Ovary (tissue), 3 donors: ENCODE data around the gene SAMMSON.

Source experiments
- POLR2A ChIP-seq: fragments of 450-650 bp; IDR thresholded peaks from one replicate; pipeline ENCODE4 v1.6.1; 2017; ENCODE audit warnings: antibody characterized with exemption, mild to moderate bottlenecking, moderate library complexity
- TF ChIP-seq, protein P1 (sequence below), 3 donors: fragments of 450-650 bp in 2 of 3; fragments of 200-600 bp in 1 of 3; IDR thresholded peaks; one replicate each; pipeline versions ENCODE4 v1.5.1 to v1.8.0; 2016 to 2022; ENCODE audit warnings: antibody characterized with exemption in 3 of 3, mild to moderate bottlenecking in 1 of 3
- donor health status: DM: no; HTN: no; CAD: no.

DNA sequence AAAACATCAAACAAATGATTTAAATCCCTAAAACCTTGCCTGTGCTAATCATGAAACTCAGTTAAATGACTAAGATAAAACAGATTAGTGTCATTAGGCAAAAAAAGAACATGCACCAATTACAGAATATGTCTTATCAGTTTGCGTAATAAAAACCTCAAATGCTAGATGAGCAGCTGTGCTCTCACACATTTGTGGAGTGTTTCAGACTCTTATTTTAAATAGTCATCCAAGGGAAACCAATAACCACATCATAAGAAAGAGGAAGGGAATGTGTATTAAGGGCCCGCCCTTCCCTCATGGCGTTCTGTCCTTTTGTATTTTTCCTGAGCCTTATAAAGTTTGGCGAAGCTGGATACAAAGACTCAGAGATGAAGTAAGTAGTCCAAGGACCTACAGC, 6.6 kb downstream of the SAMMSON start:
- TF ChIP-seq, protein P1, sequence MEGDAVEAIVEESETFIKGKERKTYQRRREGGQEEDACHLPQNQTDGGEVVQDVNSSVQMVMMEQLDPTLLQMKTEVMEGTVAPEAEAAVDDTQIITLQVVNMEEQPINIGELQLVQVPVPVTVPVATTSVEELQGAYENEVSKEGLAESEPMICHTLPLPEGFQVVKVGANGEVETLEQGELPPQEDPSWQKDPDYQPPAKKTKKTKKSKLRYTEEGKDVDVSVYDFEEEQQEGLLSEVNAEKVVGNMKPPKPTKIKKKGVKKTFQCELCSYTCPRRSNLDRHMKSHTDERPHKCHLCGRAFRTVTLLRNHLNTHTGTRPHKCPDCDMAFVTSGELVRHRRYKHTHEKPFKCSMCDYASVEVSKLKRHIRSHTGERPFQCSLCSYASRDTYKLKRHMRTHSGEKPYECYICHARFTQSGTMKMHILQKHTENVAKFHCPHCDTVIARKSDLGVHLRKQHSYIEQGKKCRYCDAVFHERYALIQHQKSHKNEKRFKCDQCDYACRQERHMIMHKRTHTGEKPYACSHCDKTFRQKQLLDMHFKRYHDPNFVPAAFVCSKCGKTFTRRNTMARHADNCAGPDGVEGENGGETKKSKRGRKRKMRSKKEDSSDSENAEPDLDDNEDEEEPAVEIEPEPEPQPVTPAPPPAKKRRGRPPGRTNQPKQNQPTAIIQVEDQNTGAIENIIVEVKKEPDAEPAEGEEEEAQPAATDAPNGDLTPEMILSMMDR (IDR thresholded peaks at IDR 0.05) = no peak
- no peak for TF ChIP-seq POLR2A
